ENCODE measurements around the gene PTGER2. TPM values are rescaled to one million over a fixed set of nuclear protein-coding genes. Genes with fewer than 3 reads are reported as not detected.

Gene PTGER2
- polyA plus RNA-seq, 1 donor from 2014 or later = not detected

- TF ChIP-seq SMC3 (conservative IDR thresholded peaks at IDR 0.05; ENCODE audit: poor library complexity) (no peak), EP300 (conservative IDR thresholded peaks at IDR 0.05; ENCODE audit: poor library complexity, severe bottlenecking) (no peak), REST (IDR thresholded peaks at IDR 0.05; ENCODE audit: borderline replicate concordance) (no peak), CTCF (IDR thresholded peaks at IDR 0.05; ENCODE audit: poor library complexity, severe bottlenecking) (no peak), MXI1 (conservative IDR thresholded peaks at IDR 0.05; ENCODE audit: poor library complexity, severe bottlenecking) (no peak), POLR2AphosphoS5 (IDR thresholded peaks at IDR 0.05) (no peak), TAF1 (IDR thresholded peaks at IDR 0.05; ENCODE audit: low read depth) (no peak), EZH2 (IDR thresholded peaks at IDR 0.05; ENCODE audit: borderline replicate concordance, insufficient read depth, low read length, poor library complexity, severe bottlenecking) (no peak), RAD21 (conservative IDR thresholded peaks at IDR 0.05) (no peak)
Measured at GRCh38 chr14:52332269-52332668, 18.2 kb downstream of the PTGER2 start.

GRCh38 chr14:52333108-52333507 is 19.0 kb downstream of the PTGER2 start:
- H3K9me3 ChIP-seq (ENCODE audit: low read length) = no peaks in the 10 kb centered on the region
- H3K36me3 ChIP-seq (ENCODE audit: insufficient read depth, low read length) = no peaks in the 10 kb centered on the region
- TF ChIP-seq REST (IDR thresholded peaks at IDR 0.05; ENCODE audit: borderline replicate concordance) = no peak
- H3K4me3 ChIP-seq (ENCODE audit: low read length) = no peak overlapping the region
- H4K20me1 ChIP-seq (ENCODE audit: insufficient read depth) = no peaks in the 10 kb centered on the region
- no peaks in the 10 kb centered on the region for H3K9me2 ChIP-seq (ENCODE audit: insufficient read depth, low read length)
- no peaks in the 10 kb centered on the region for H3K79me2 ChIP-seq (replicated peaks; ENCODE audit: insufficient read depth, low read length)
- H3F3A ChIP-seq (ENCODE audit: insufficient read depth, low read length, poor library complexity, severe bottlenecking) = no peaks in the 10 kb centered on the region
- no peak overlapping the region for H3K4me2 ChIP-seq (ENCODE audit: low read length)
- no peak overlapping the region for H2AFZ ChIP-seq (ENCODE audit: low read depth, low read length)
- H3K27ac ChIP-seq (ENCODE audit: low read length) = no peak overlapping the region
- no peaks in the 10 kb centered on the region for H3K27me3 ChIP-seq (ENCODE audit: insufficient read depth, low read depth, low read length)
- H3K9ac ChIP-seq (ENCODE audit: low read length) = no peak overlapping the region

More at GRCh38 chr14:52332269-52332668, 18.2 kb downstream of the PTGER2 start:
- Histone ChIP-seq H2AFZ (ENCODE audit: low read depth, low read length) (no peak overlapping the region), H3K27me3 (ENCODE audit: insufficient read depth, low read depth, low read length) (no peaks in the 10 kb centered on the region), H3F3A (ENCODE audit: insufficient read depth, low read length, poor library complexity, severe bottlenecking) (no peaks in the 10 kb centered on the region), H3K36me3 (ENCODE audit: insufficient read depth, low read length) (no peaks in the 10 kb centered on the region), H3K79me2 (replicated peaks; ENCODE audit: insufficient read depth, low read length) (no peaks in the 10 kb centered on the region), H3K27ac (ENCODE audit: low read length) (no peak overlapping the region), H3K9me3 (ENCODE audit: low read length) (no peaks in the 10 kb centered on the region), H3K4me3 (ENCODE audit: low read length) (no peak overlapping the region), H3K9ac (ENCODE audit: low read length) (no peak overlapping the region), H4K20me1 (ENCODE audit: insufficient read depth) (no peaks in the 10 kb centered on the region), H3K4me2 (ENCODE audit: low read length) (no peak overlapping the region), H3K9me2 (ENCODE audit: insufficient read depth, low read length) (no peaks in the 10 kb centered on the region)

Data from neural cell (in vitro differentiated cells).